B cell (primary cell): ENCODE data around the gene C2CD4A.

Experiments
- CTCF ChIP-seq: fragments of 200-600 bp; IDR thresholded peaks from one replicate; pipeline ENCODE4 v1.8.0; 2022; ENCODE audit warnings: antibody characterized with exemption, mild to moderate bottlenecking
- EZH2 ChIP-seq: IDR thresholded peaks from 2 replicates; pipeline ENCODE4 v1.6.1; 2012; ENCODE audit warnings: borderline replicate concordance, low read depth, mild to moderate bottlenecking, moderate library complexity, low read length; ENCODE audit not compliant: insufficient read depth, poor library complexity, severe bottlenecking

- TF ChIP-seq EZH2 (no peak), CTCF (no peak)
Observed at GRCh38 chr15:62083194-62084154, 16.7 kb downstream of the C2CD4A start.
